Stimulated activated CD8-positive, alpha-beta memory T cell treated with anti-CD3 and anti-CD28 coated beads, Interleukin-15, amount 100 ng/mL, for 4 hours (primary cell): ENCODE data around the gene LRCH1.

ENCODE experiments used
- DNase-seq, 2 donors: peaks; one replicate each; pipeline ENCODE4 v3.0.0-alpha.2; 2020; ENCODE audit warnings: low read depth in 2 of 2

The LRCH1 gene

DNA sequence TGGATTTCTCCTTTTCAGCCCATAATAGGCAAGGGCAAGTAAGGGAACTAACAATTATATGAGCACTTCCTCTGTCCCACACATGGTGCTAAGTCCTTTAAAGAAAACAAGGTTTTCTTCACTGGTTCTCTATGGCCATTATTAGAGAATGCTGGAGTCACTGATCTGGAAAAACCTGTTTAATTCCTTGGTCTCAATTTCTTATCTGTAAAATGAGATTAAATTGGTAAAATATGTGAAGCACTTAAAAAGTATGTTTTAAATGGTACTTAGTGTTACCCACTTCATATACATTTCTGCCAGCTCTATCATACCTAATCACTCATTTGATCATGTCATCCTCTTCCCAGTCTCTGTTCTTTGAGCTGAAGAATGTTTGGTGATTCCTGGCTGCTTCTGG is 39.4 kb downstream of the LRCH1 start:
- no peak for DNase-seq

DNA sequence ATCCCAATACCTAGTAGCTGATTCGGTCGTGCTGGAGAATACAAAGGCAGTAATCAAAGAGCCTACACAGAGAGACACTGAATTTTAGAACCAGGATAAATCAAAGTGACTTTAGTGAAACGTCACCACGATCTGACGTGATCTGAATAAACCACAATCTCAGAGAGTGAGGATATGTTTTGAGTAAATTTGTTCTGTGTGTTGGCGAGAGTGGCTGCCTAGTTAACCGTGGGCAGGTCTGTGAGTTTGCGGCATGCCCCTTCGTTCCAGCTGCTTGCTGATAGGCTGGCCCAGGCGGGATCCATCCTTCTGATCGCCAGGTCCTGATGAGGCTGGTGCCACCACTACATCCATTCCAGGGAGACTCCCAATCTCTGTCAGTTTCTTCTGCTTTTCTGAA is 40.4 kb downstream of the LRCH1 start:
- no peak for DNase-seq

DNA sequence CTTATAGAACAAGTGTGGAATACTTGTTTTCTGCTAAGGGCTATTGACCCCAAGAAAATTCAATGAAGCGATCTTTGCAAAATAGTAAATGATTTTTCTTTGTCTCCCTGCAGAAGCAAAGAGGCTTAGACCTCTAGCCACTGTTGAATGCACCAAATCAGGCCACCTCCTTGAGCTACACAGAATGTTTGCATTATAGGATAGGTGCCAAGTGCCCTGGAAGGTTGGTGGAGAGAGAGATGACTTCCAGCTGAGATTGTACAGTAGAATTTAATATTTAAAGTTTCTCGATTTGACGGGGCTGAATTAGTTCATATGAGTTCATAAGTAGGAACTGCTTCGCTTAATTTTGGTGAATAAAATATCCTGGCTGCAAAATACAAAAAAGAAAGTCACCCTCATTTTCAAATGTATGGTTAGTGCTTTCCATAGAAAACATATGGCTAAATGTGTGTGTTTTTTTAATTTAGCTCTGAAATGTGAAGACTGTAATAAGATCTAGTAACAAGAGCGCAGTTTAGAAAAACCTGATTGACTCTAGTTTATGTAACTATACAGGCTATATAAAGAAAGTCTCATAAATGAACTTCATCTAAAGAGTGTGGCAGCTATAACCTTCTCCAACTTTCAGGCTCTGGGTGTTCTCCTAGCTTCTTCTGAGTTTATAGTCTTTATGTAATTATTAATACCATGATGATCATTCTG is 41.6 kb downstream of the LRCH1 start:
- DNase-seq: no peak

DNA sequence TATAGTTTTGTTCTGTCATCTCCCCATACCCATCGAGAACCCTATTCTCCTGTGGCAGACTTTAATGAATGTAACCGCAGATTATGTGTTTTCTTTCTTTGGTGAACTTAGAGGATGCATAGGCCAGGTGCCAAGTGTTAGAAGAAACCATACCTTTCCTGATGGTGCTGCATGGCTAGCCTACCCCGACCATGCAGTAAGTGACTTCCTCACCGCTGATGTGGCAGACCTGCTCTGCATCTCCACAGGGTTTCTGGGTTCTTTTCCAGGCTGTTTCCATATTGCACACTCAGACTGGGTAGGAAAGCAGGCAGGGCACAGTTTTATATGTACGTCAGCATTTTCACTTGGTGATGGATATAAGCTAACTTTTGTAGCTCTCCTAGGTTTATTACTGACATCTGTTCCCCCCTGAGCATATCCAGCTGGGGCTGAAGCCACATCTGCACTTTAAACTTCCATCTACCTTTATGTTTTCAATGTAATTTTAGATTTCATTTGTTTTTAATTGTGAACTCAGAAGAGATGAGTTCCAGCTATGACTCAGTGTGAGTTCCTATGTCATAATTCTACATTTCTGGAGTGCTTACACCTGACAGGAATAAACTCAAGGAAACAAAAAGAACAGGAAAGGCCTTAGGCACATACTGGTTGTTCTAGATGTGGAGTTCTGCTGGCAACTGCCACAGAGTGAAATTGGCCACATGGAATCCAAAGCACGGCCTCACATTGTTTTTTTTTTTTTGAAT is 42.3 kb downstream of the LRCH1 start:
- DNase-seq: no peak

DNA sequence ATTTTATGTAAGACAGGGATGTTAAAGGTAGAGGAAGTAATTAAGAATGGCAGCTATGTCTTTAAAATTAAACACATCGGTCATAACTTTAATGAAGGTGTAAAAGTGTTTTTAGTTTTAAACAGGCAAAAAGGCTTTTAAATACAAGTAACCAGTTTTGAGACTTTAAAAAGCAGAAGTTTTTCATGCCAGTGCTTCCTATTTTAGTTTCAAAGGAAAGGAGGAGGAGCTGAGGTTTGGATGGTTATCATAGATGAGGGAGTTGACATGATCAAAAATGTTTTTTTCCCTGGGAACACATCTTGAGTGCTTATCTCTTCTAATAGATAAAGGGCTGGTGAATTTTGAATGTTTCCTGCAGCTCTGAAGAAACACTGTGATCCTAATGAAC is 42.9 kb downstream of the LRCH1 start:
- no peak for DNase-seq

DNA sequence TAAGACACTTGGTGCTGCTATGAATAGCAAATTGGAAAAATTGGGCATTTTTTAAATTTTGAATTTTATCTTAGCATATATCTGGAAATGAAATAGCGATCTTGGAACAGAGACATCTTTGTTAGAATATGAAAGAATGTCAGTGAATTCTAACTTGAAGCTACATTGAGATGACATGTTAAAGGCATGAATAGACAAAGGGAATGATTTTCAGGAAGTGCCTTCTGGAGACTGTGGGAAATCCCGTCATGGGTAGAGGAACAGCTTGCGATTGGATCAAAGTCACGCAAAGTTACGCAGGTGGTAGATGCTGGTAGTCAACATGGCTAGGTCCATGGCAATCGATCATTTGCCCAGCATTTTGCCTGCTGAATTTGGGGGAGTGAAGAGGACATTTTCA is 43.5 kb downstream of the LRCH1 start:
- no peak for DNase-seq

DNA sequence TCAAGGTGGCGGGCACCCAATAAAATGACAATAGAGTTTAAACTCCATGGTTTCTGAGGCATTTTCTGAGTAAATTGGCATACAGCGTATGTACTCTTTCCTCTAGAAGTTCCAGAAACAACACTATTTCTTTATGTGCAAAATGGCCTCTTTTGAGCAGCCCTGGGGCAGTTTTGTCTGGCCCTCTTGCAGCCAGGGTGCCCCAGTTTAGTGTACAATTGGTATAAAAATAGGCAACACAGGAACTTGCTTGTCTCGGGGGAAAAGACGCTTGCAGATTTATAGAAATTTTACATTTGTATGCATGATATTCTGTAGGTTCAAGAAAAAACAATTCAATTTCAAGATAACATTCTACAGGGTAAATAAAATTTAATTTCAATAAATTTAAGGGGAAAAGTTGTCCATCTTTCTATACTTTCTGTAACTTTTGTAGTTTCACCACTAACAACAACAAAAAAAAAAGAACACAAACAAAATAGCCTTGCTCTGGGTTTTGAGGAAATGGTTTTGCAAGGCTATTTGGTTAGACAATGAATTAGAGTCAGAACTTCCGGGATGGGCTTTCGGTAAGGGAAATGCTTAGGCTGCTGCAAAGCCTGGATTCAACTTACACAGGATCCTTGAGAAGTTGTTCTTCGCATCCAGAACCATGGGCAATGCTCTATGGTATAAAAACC is 45.3 kb downstream of the LRCH1 start:
- no peak for DNase-seq

DNA sequence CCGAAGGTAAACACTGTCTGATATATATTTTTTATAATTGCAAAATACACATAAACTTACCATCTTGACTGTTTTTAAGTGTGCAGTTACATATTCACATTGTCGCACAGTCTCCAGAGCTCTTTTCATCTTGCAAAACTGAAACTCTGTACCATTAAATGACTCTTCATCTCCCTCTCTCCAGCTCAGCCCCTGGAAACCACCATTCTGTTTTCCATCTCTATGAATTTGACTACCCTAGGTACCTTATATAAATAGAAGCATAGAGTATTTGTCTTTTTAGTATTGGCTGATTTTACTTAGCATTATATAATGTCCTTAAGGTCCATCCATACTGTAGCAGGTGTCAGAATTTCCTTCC is 45.8 kb downstream of the LRCH1 start:
- DNase-seq: no peak

DNA sequence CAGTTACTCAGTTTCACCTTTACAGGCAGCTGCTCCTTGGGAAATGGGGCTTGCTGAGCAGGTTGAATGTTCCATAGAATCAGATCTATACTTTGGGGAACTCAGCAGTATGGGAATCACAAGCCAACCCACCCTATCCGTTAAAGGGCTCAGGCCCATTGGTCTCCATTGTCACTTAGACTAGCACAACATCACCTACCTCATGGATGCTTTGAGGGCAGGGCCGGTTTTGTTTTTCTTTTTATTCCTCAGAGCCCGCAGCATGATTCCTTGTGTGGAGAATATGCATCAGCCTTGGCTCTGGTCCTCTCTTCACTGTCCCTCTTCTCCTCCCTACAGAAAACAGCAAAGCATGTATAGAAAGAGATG is 48.0 kb downstream of the LRCH1 start:
- DNase-seq: no peak

DNA sequence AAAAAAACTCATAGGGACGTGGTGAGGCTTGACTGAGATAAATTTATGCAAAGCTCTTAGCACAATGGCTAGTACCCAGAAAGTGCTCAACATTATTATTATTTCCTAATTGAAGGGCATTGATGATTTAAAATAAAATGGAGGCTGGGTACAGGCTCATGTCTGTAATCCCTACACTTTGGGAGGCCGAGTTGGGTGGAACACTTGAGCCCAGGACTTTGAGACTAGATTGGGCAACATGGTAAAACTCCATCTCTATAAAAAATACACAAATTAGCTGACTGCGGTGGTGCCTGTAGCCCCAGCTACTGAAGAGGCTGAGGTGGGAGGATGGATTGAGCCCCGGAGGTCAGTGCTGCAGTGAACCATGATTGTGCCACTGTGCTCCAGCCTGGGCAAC is 49.6 kb downstream of the LRCH1 start:
- no peak for DNase-seq

DNA sequence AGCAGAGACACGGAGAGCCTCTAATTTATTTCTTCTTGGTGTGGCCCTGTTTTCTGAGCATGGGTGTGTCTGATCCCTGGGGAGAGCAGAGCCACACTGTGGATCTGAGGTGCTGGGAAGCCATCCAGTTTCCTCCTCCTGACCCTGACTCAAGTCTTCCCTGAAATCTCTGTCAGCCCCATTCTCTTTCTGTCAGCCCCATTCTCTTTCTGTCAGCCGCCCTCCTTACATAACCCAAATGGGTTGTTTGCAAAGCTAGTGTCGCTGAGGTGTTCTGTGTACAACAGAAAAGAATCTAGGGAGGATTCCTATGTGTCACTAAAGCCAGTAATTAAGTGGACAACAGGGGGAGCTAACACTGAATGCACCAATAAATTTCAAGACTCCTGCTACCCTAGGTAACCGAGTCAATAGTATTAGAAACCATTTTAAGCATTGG is 50.2 kb downstream of the LRCH1 start:
- DNase-seq: no peak

DNA sequence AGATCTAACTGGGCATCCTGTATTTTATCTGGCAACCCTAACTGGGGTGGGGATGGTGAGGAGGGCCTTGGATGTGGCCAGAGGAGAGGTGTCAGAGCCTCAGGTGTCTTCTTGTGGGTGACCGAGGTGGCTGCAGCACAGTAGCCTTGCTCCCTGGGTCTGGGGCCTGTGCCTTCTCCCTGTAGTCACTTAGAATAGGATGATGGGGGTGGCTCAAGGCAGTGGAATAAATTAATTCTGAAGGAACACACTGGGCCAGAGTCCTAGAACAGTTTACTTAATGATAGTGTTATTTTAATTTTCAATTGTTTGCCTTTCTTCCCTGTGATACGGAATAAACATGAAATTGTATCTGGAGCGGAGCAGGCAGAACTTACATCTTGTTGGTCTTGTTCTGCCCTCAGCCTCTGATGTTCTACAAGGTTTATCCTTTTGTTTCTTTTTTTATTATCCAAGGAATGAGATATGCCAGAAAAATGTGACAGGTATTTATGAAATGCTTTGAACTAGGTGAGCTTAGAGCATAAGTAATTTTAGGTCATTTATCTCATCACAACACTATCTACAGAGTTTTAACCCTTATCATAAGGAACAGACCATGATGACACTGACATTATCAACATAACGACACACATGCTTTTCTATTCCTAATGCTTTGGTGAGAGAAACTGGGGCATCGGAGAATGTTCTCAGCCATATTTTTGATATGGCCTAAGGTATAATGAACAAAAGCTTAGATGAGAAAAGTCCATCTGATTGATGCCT is 51.4 kb downstream of the LRCH1 start:
- DNase-seq: no peak

DNA sequence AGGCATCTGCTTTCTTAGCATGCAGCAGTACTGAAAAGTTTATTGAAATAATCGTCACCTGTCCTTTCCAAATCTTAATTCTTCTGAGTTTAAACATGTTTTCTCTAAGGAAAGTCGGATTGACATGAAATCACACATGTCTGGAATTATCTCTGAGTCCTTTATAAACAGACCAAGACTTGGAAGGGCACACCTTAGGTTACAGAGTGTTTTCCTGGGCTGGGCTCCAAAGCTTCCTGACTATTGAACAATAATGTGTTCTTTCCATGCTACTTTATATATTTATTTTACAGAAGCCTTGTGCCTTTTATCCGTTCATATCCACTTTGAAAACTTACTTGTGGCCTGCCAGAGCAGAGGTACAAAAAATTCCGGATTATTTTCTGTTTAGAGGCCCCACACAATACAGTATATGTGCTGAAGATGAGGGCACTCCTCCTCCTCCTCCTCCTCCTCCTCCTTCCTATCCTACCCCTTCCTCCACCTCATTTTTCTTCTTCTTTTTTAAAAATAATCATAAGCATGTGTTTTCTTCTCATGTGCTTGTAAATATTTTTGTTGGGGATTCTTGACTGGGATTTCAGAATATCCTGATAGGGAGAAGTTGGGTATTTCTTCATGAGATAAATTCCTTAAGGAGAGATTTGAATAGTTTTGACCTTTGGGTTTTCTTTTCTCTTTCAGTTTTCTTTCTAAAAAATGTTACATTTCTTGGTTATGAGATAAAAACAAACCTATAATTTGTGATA is 52.3 kb downstream of the LRCH1 start:
- DNase-seq: no peak

DNA sequence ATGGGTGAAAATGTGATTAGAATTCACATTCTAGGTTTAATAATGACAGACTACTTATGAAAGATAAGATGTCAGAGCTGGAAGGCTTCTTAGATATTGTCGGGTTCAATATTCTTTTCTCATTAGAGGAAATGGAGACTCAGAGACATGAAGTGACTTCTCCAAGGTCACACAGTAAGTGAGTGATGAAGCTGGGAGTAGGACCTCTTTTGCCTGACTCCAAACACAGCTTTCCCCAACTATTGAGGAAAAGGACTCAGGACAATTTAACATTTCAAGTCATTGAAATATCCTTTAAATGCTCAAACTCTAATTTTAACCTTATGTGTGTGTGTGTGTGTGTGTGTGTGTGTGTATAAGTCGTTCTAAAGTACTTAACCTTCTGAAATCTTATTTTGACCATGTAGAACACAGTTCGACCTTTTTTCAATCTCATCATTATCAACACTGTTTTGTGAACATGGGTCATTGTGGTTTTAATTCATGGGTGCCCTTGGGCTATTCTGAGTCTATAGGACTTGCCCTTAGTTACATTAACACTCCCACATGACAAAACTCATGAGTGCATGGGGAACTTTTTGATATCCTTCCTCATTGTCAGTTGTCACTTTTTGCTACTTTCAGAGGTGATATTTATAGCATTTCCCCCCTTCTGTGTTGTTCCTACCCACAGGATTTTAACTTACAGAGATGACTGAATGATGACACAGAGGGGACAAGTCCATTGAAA is 53.0 kb downstream of the LRCH1 start:
- DNase-seq: no peak

DNA sequence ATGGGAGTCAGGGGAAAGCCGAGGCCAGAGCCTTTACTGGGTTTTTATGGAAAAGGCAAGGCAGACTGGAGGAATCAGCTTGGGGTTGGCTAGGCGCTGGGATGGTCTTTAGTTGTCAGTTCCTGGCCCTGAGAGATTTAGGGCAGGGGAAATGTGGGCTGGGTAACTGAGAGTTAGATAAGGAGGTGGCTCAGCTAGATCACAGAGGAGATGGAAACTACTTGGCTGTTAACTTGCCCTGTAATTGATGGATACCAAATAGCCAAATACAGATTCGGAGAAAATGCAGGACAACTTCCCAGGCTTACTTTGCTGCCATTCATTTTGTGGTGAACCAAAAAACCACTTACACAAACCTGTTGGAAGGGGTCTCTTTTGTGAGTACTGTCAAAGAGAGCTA is 54.0 kb downstream of the LRCH1 start:
- DNase-seq: no peak

DNA sequence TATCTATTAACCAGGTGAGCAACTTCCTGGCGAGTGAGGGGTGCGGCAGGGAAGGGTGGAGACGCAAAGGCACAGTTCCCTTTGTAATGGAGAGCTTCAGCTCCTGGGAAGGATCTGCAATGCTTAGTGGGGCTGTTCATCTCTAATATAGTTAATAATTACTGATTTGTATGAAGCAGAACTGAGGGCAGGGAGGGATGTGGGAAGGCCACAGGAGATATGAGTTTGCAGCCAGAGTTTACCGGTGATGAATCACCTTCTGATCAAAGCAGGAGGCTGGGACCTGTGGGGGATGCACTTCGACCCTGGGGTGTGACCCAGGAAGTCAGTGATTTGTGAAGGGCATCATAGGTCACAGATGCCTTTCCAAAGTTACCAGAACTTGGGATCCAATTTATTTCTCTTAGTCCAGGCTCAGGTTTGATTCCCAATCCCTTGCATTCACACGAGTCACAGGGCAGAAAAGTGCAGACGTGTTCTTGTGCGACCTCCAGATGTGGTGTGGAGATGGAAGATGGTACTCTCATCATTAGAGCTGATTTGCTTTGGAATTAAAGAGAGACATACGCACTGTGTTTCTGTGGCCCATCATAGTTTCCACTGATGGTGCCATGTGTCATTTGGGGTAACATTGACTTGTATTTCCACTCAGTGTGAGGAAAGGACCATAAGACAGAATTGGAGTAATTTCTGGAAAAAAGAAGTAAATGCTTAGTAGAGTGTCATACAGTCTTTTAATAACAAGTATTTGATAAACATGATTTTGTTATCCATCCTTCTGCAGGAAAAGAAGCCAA is 55.0 kb downstream of the LRCH1 start:
- no peak for DNase-seq

DNA sequence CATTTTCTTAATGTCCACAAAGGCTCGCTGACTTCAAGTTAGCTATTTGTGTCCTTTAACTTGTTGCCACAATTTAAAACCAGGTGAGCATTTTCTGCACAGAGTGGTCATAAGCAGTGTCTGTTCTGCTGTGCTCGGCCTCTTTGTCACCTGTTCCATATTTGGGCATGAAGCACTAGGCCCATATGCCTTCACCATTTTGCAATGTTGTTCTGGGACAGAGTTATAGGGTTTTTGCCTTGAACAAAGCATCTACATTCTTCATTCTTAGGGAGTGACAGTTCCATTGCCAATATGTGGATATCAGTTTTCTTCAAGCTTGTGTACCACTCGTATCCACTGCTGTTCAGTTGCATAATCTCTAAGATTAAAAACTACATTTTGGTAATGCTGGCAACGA is 56.1 kb downstream of the LRCH1 start:
- DNase-seq: no peak

DNA sequence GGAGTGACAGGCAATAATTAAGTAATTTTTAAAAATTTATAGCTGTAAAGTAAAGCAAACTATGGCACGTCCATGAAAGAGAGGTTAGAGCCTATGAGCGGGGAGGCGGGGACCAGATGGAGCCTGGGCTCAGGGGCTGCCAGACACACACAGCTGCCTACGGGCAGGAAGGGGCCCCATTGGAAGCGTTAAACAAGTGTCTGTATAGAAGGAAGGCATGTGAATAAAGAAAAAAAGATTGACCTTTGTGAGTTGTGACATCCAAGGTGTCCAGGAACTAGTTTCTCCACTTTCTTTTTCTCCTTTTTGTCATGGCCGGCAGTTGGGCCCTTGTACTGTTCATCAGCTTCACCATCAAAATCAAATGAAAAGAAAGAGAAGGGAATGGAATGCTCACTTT is 56.8 kb downstream of the LRCH1 start:
- DNase-seq: no peak

DNA sequence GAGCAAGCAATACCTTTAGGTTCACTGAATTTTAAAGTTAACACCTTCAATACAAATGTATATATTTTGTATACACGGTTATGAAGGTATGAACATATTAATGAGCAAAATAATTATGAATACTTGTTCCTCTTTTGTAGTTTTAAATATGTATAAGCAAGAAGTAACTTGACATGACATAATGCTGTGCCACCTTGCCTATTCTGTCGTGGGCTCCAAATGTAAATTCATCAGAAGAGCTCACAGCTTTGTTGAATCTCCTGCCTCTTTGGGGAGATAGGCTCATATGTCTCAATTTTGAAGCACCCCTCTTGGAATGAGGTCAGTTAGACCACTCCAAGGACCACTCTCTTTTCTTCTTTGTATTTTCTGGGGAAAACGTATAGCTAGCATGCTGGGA is 59.3 kb downstream of the LRCH1 start:
- DNase-seq: no peak

DNA sequence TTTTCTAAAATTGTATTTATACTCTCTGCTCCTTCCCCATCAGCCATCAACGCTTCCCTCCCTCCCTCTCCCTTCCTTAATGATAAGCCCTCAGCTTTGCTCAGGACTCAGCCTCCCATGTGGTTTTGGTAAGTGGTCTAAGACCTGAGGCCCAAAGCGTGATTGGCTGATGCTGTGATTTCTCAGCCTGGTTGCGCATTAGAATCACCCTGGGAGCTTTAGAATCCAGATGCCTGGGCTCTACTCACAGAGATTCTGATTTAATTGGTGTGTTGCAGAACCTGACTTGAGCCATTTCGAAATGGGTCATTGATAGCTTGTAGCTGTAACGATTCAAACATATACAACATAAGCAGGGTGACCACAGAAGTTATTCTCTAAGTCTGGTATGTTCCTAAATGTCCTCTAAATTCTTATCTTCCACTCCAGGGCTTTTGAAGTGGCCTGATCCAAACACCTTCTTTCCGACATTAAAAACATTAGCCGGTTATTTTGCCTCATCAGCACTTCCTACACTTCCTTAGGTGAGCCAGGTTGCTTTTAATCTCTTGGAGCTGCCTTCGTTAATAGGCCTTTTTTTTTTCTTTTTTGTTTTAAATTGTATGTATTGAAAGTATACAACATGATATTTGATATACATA is 60.6 kb downstream of the LRCH1 start:
- DNase-seq: no peak
